PC-9 (cell line): ENCODE data around the gene PAF1. TPM values are rescaled to one million over a fixed set of nuclear protein-coding genes. Genes with fewer than 3 reads are reported as not detected.

Experiments used
- BruUV-seq: library from RNA; stranded (reverse); fragments of 400-500 nt; replicated peaks from 2 replicates; lab custom pipeline; 2021; lab: Mats Ljungman, UMichigan
- CTCF ChIA-PET: fragments of 300-600 bp; sonication (Branson Sonifier 250); formaldehyde crosslinking; loops from one replicate; lab custom pipeline; 2022; ENCODE audit warnings: antibody characterized with exemption; lab: Charles Lee
- POLR2A ChIA-PET: fragments of 300-600 bp; sonication (Branson Sonifier 250); formaldehyde crosslinking; loops from one replicate; lab custom pipeline; 2022; ENCODE audit warnings: antibody characterized with exemption; ENCODE audit not compliant: unreplicated experiment; lab: Charles Lee
- DNase-seq, 2 experiments: peaks; one replicate each; pipeline versions ENCODE4 v3.0.0 to v3.0.0-alpha.2; 2015 to 2022; ENCODE audit warnings: mixed read lengths in 1 of 2
- H2AFZ ChIP-seq: fragments of 200-600 bp; sonication (generic); 2 replicates; pipeline ENCODE4 v1.8.1; 2017; ENCODE audit warnings: antibody characterized with exemption
- H3F3A ChIP-seq: fragments of 200-600 bp; sonication (generic); 2 replicates; pipeline ENCODE4 v1.8.1; 2017; ENCODE audit warnings: antibody characterized with exemption, mild to moderate bottlenecking, low read depth; ENCODE audit not compliant: insufficient read depth
- H3K27ac ChIP-seq: fragments of 200-600 bp; sonication (generic); 2 replicates; pipeline ENCODE4 v1.6.1; 2016; ENCODE audit warnings: mixed run types
- H3K27me3 ChIP-seq: fragments of 200-600 bp; sonication (generic); 2 replicates; pipeline ENCODE4 v1.6.1; 2016; ENCODE audit warnings: low read depth, mixed run types; ENCODE audit not compliant: insufficient read depth
- H3K36me3 ChIP-seq: fragments of 200-600 bp; sonication (generic); 2 replicates; pipeline ENCODE4 v1.6.1; 2016; ENCODE audit warnings: low read depth, mixed run types
- H3K4me1 ChIP-seq: fragments of 200-600 bp; sonication (generic); replicated peaks from 2 replicates; pipeline ENCODE4 v1.6.1; 2016; ENCODE audit warnings: mixed run types; ENCODE audit not compliant: insufficient read depth
- H3K4me2 ChIP-seq: fragments of 200-600 bp; sonication (generic); 2 replicates; pipeline ENCODE4 v1.6.1; 2017; ENCODE audit warnings: mixed run types
- H3K4me3 ChIP-seq: fragments of 200-600 bp; sonication (generic); 2 replicates; pipeline ENCODE4 v1.6.1; 2016; ENCODE audit warnings: mixed run types
- H3K79me2 ChIP-seq: fragments of 200-600 bp; sonication (generic); 2 replicates; pipeline ENCODE4 v1.6.1; 2017; ENCODE audit warnings: low read depth, mixed run types
- H3K9me2 ChIP-seq: fragments of 200-600 bp; sonication (generic); 2 replicates; pipeline ENCODE4 v1.8.1; 2017; ENCODE audit warnings: mild to moderate bottlenecking; ENCODE audit not compliant: insufficient read depth
- H3K9me3 ChIP-seq: fragments of 200-600 bp; sonication (generic); 2 replicates; pipeline ENCODE4 v1.8.1; 2016; ENCODE audit warnings: low read depth; ENCODE audit not compliant: insufficient read depth
- H4K20me1 ChIP-seq: fragments of 200-600 bp; sonication (generic); 2 replicates; pipeline ENCODE4 v1.8.1; 2017; ENCODE audit not compliant: insufficient read depth
- CTCF ChIP-seq: fragments of 200-600 bp; sonication (generic); conservative IDR thresholded peaks from 2 replicates; pipeline ENCODE4 v1.6.1; 2017; ENCODE audit warnings: mixed run types, antibody characterized with exemption, mild to moderate bottlenecking, moderate library complexity
- EZH2 ChIP-seq: fragments of 200-600 bp; sonication (generic); IDR thresholded peaks from 2 replicates; pipeline ENCODE4 v1.8.0; 2017; ENCODE audit warnings: antibody characterized with exemption, low read depth
- intact Hi-C: fragments of 100-400 bp; cut with micrococcal nuclease; formaldehyde crosslinking; loops from one replicate; pipeline ENCODE4 v1.10.0; 2022; ENCODE audit not compliant: unreplicated experiment
- total RNA-seq: library from RNA; stranded (reverse); gene quantifications from 2 replicates; pipeline ENCODE4 v1.2.3, GENCODE V29; 2021

PAF1 gene
- total RNA-seq, 1 experiment from 2014 or later, result 61.1 TPM

GRCh38 chr19:39424934-39425333 is 34.0 kb upstream of the PAF1 start:
- H3K27ac ChIP-seq, result no peak overlapping the region
- ChIA-PET CTCF (no interaction called here), POLR2A (no interaction called here)

GRCh38 chr19:39423258-39424086 is 32.6 kb upstream of the PAF1 start:
- no peaks in the 10 kb centered on the region; the same call in 1 of the 2 replicates for H3F3A ChIP-seq
- BruUV-seq, result no TSS peak
- no peaks in the 10 kb centered on the region for H3K36me3 ChIP-seq
- intact Hi-C loops, result no loop called here
- no peaks in the 10 kb centered on the region for H4K20me1 ChIP-seq
- no peak overlapping the region for H3K4me3 ChIP-seq
- H3K9me3 ChIP-seq, result no peaks in the 10 kb centered on the region
- H3K27me3 ChIP-seq, result no peaks in the 10 kb centered on the region
- ChIA-PET POLR2A (no interaction called here), CTCF (no interaction called here)
- peak in 1 of 2 experiments; percentile 18 for DNase-seq
- H3K4me2 ChIP-seq, result no peak overlapping the region
- H3K9me2 ChIP-seq, result no peaks in the 10 kb centered on the region
- TF ChIP-seq EZH2 (no peak), CTCF (no peak)
- no peaks in the 10 kb centered on the region for H3K4me1 ChIP-seq
- no peaks in the 10 kb centered on the region for H3K79me2 ChIP-seq
- no peak overlapping the region for H2AFZ ChIP-seq
- no peak overlapping the region for H3K27ac ChIP-seq

More at GRCh38 chr19:39424934-39425333, 34.0 kb upstream of the PAF1 start:
- Histone ChIP-seq H4K20me1 (no peaks in the 10 kb centered on the region), H3K79me2 (no peaks in the 10 kb centered on the region), H2AFZ (no peak overlapping the region), H3K27me3 (no peaks in the 10 kb centered on the region), H3K4me1 (no peaks in the 10 kb centered on the region), H3K9me2 (no peaks in the 10 kb centered on the region), H3K36me3 (no peaks in the 10 kb centered on the region), H3K9me3 (no peaks in the 10 kb centered on the region), H3K4me2 (no peak overlapping the region), H3K4me3 (no peak overlapping the region), H3F3A (no peaks in the 10 kb centered on the region; the same call in 1 of the 2 replicates)
- intact Hi-C loops, result no loop called here
- no peak for TF ChIP-seq CTCF
- BruUV-seq, result no TSS peak
- no peak for DNase-seq

GRCh38 chr19:39422020-39422419 is 31.1 kb upstream of the PAF1 start:
- Histone ChIP-seq H3K4me2 (no peak overlapping the region), H3K9me3 (no peaks in the 10 kb centered on the region), H3K27ac (no peak overlapping the region), H2AFZ (no peak overlapping the region), H3F3A (no peaks in the 10 kb centered on the region), H3K4me1 (no peaks in the 10 kb centered on the region), H3K4me3 (no peak overlapping the region), H4K20me1 (no peaks in the 10 kb centered on the region), H3K36me3 (no peaks in the 10 kb centered on the region), H3K27me3 (no peaks in the 10 kb centered on the region), H3K9me2 (no peaks in the 10 kb centered on the region), H3K79me2 (no peaks in the 10 kb centered on the region)
- TF ChIP-seq CTCF (no peak), EZH2 (no peak)
- ChIA-PET CTCF (no interaction called here), POLR2A (interaction anchor here (0.6 kb wide), 1 partner anchor 510 kb away, joined by 6 read pairs; no protein-coding TSS in a partner anchor)
- no TSS peak for BruUV-seq
- intact Hi-C loops, result no loop called here
- peak in 1 of 2 experiments; percentile 16 for DNase-seq
